GM11168 (cell line): ENCODE measurements around the gene CATSPER1.
"Not testable (repeated sequence)": the region's sequence is repeated elsewhere in the genome, so short reads cannot be mapped to it uniquely, and the experiment has no call there.

ENCODE experiments used
- in situ Hi-C: fragments of 300-500 bp; cut with MboI; formaldehyde crosslinking; loops from one replicate; pipeline ENCODE4 v1.12.0; 2022; ENCODE audit warnings: low sequenced_read_pairs; ENCODE audit not compliant: unreplicated experiment

Gene CATSPER1

DNA sequence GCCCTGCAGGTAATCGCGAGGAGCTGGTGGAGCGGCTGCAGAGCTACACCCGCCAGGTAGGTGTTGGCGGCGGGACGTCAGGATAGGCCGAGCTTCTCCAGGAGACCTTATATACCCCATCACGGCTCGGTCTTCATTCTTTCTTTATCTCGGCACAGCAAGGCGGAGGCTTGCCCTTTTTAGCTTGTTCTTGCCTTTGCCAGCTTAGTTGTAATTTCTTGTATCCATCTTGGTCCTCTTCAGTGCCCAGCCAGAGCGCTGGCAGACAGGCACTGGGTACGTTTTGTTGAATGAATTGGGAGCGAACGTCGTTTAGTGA, 26.3 kb upstream of the CATSPER1 start:
- in situ Hi-C loops: no loop called here

DNA sequence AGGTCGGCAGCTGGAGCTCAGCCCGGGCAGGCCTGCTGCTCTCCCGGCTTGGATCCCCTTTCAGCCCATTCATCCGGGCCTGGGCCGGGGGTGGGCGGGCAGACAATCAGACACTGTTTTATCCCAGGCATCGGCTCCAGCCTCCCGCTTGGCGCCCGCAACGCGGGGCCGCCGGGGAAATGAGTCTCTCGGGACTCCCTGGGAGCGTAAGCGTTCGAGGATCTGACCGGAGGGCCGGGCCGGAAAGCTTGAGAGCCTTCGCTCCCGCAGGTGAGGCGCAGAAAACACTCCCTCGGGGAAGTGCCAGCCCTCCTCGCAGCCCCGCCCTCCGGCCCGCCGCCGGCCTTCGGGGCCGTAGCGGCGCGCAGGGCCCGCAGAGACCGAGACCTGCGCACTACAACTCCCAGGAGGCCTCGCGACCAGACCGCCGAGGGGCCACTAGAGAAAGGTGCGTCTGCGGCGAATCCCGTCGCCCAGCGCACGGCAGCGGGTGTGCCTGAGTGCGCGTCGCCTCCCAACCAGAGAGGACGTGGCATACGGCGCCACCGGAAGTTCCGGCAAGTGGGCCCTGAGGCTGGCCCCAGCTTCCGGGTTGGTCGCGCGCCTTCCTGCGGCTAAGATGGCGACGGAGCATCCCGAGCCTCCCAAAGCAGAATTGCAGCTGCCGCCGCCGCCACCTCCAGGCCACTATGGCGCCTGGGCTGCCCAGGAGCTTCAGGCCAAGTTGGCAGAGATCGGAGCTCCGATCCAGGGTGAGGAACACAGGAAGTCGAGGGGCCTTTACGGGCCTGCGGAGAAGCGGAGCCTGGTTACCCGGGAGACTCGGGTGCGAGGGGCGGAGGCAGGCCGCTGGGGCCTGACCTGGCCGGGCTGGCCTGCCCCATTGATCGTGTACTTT, 25.7 kb upstream of the CATSPER1 start, which contains the start of gene SF3B2:
Gene SF3B2 (plus strand): TSS at position 599 of the 898 bp plus-strand sequence. CDS start 21 bp downstream, at position 620.
- in situ Hi-C loops: no loop called here

DNA sequence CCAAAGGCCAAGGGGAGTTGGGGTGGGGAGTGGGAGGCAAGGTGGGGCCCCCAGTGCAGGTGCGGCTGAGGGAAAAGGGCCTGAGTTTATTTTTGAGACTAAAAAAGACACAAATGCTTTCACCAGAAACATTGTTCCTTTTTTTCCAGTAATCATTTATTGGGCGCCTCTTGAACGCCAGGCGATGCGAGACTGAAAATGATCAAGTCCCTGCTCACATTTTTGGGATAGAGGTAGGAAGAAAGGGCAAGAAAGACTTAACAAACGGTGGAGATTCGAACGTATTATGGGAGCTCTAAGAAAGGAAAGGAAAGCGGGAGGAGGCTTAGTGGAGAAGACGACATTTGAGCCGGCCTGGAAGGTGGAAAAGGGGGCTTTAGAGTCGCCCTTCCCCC, 25.1 kb upstream of the CATSPER1 start:
- in situ Hi-C loops: no loop called here

DNA sequence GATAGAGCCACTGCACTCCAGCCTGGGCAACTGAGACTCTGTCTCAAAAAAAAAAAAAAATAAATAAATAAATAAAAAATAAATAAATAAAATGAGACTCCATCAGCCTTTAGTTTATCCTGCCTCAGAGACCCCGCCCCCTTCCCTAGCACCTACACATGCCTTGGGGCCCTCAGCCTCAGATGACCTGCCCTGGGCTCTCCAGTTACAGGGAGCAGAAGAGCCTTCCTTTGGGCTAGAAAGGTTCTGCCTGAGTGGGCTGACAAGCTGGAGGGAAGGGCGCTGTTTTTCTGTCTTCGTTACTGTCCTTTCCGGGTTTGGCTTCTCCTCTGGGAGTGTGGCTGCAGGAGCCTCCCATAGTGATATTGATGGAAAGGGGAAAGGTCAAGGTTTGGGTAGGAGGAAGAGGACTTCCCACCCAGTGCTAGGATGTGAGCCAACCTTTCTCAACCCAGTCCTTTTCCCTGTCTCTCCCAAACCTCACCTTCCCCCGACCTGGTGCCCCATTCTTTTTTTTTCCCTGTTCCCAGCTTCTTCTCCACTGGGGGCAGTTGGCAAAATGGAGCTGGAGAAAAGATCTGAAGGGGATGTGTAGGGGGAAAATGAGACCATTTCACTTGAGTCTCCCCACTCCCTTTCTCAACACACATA, 24.4 kb upstream of the CATSPER1 start:
- in situ Hi-C loops: no loop called here

DNA sequence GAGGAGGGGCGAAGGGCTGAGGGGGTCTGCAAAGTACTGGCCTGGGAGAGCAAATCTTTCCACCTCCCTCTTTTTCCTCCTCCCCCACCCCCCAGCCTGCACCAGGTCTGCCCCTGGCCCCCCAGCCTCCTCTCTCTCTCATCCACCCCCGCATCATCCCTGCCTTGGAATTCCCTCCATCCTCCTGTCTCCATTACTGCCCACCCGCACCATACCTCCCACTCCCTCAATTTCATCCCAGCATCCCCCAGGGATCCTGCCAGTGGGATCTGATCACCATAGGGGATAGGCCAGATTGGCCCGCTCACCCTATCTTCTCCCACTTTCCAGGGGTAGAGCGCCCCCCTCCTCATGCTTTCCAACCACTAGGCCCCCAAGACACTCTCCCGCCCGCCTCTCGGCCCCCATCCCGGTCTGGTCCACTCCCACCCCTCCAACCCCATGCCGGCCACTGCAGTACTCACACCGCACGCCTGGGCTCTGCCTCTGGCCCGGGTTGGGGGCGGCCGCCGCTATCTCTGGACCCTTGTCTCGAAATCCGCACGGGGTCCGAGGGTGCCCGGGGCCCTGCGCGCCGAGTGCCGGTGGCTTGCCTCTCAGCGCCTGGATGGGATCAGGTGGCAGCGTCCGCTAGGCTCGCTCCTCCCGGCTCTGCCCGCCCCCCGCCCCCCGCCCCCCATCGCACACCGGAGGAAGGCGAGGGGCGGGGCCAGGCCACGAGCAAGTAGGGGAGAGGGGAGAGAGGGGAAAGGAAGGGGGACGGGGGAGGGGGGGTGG, 22.5 kb upstream of the CATSPER1 start, which contains the start of gene GAL3ST3:
Gene GAL3ST3 (minus strand): TSS at position 615 of the 777 bp plus-strand sequence. CDS start 3,746 bp downstream, outside the sequence.
- in situ Hi-C loops: no loop called here

DNA sequence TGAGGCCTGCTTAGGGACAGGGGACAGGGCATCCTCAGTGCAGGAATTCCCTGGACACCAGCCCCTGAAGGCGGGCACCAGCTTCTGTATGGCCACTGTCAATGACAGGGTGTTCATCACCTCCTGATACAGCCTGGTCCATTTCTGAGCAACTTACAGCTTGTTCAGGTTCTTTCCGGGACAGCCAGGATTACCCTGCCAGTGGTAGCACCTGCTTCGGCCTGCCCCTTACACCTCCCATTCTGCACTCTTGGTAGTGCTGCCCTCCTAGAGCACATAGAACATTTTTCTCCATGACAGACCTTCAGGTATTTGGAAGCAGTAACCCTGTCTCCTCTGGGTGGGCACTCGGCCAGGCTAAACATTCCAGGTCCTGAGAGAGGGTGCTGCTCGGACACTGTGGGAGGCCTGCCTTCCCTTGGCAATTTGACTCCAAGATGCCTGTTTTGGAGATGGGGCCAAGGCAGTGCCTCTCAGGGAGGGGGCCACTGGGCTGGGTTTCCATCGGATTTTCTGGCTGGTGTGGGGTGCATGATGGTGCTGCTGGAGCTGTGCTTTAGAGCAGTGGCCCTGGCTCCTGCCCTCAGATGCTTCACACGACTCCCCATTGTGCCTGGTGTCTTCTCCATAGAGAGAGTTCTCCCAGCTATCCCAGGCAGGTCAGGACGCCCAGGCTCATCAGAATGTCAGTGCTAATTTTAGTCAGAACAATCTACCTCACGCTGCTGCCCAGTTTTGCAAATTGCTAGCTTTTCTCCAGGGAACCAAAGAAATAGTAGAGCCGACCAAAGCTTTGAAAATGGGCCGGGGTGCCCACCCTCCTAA, 21.5 kb upstream of the CATSPER1 start:
- in situ Hi-C loops: no loop called here

DNA sequence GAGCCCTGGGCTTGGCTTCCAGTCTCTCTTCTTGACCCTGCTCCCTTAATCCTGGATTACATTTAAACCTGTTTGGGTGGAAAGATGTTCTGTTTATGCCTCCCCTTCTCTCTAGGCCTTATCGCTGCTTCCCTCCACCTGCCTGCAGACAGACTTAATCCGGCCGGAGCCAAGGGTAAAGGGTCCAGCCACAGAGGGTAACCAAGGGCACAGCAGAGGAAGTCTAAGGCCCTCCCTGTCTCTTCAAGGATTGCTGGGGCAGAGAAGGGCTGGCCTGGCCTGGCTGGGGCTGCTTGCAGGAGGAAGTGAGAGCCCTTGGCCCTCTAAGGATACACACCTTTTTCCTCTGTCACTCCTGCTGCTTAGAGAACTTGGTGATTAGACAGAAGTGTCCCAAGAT, 20.6 kb upstream of the CATSPER1 start:
- in situ Hi-C loops: no loop called here

DNA sequence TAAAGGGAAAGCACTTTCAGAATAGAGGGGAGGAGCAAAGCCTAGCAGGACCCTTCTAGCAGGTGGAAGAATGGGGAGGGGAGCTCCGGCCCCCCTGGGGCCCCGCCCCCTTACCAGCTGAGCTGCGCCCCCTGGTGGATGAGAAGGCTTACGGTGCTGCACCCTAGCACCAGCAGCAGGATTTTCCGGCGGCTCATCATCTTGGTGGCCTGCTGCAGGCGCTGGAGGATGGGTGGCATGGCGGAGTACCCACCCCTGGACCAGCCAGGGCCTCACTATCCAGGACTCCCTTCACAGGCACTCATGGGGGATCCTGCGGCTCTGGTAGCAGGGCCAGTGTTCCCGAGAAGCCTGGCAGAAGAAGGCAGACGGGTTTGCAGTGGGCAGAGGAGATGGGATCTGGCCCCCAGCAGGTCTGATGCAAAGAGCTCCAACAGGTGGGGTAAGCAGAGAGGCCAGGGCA, 18.9 kb upstream of the CATSPER1 start:
- in situ Hi-C loops: no loop called here

DNA sequence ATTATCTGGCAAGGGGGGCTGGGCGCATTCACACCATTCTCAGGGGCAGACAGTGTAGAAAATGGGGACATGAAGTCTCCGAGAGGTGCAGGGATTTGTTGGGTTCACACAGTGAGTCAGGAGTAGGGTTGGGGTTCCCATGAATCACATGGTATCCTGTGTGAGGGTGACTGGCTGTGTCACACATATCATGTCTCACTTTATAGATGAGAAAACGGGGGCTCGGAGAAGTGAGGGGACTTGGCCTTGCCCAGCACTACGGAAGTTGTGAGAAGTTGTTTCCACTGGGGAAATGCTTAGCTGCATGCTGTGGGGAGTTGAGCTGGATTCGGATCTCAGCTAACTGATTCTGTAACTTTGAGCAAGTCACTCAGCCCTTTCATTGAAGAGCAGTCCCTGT, 18.5 kb upstream of the CATSPER1 start:
- in situ Hi-C loops: no loop called here

DNA sequence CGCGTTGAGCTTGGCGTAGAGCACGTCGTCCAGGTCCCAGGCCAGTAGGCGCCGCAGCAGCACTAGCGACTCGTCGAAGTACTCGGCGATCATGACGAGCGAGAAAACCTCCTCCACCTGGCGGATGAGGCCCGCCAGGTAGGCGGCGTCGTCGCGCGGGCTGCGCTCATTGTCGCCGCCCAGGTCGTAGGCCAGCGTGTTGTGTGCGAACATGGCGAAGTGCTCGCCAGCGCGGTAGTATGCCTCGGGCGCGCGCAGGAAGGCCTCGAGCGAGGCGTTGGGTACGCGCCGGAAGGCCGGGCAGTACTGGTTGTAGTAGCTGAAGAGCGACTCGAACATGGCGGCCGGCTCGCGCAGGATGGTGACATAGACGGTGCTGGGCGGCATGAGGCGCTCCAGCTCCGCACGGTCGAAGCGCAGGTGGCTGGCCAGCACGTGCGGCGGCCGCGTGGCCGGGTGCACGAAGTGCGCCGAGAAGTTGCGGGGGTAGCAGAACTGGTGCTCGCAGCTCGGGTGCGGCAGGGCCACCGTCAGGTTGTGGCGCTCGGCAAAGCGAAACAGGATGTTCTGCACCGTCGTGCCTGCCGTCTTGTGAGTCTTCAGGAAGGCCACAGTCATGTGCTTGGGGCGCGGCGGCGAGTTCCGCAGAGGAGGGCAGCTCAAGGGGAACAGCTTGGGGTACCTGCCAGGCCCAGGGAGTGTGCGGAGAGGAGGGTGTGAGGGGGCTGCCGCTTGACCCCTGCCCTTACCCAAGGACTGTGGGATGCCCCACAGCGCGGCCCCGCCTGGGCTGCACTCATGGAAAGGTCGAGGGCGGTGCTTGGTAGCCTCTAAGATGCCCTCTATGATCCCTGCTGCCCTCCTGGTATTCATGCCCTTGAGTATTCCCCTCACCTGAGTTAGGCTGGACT, 17.0 kb upstream of the CATSPER1 start:
- in situ Hi-C loops: no loop called here

DNA sequence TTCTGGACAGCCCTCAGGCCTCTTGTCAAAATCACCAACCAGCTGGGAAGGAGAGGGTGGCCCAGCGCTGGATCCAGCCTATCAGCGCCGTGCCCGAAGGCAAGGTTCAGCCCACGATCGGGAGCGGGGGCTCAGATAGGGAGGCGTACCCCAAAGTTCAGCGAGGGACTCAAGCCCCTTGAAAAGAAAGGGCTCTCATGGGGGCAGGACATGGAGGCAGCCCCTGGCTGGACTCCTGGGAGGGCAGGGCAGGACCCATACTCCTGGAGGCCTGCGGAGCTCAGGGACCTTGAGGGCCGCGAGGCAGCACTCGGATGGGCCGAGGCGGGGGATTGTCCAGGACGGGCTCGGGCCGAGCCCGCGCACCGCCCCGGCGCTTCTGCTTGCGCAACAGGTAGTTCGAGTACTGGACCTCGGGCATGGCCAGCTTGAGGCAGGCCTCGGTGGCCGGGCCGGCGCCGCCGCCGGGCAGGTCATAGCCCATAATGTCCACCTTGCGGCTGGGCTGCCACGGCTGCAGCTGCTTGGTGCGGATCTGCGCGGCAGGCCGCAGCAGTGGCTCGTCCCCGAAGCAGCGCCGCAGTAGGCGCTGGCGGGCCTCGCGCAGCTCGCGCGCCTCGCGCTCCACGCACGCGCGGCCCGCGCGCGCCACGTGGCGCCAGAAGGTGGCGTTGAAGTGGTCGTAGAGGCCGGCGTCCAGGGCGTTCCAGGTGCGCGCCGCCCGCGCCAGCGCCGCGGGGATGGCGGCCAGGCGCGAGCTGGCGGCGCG, 16.1 kb upstream of the CATSPER1 start:
- in situ Hi-C loops: no loop called here

DNA sequence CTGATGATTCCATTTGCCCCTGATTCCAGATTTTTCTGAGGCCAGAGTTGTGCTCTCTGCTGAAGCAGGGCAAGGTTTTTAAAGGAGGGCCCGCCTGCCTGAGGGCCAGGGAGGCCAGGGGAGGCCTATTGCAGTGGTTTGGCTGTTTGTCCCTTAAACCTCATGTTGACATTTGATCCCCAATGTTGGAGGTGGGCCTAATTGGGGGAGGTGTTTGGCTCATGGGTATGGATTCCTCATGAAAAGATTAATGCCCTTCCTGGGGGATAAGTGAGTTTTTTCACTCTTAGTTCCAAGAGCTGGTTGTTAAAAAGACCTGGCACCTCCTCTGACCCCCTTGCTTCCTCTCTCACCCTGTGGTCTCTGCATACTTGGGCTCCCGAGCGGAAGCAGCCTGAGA, 13.5 kb upstream of the CATSPER1 start:
- in situ Hi-C loops: no loop called here

DNA sequence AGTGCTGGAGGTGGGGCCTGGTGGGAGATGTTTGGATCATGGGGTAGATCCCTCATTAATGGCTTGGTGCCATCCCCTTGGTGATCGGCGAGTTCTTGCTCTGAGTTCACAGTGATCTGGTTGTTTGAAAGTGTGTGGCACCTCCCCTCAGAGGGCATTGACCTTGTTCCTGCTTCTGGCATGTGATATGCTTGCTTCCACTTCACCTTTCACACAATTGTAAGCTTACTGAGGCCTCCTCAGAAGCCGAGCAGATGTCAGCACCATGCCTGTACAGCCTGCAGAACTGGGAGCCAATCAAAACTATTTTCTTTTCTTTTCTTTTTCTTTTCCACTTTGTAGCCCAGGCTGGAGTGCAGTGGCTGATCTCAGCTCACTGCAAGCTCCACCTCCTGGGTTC, 11.0 kb upstream of the CATSPER1 start:
- in situ Hi-C loops: no loop called here

DNA sequence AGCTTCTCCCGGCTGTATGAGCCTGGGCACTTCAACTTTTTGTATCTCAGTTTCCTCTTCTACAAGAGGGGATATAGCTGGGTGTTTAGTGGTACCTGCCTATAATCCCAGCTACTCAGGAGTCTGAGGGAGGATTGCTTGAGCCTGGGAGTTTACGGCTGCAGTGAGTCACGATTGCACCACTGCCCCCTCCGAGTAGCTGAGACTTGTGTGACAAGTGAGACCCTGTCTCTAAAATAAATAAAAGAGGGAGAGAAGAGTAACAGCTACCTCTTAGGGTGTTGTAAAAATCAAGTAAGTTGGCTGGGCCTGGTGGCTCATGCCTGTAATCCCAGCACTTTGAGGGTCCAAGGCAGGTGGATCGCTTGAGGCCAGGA, 10.0 kb upstream of the CATSPER1 start:
- in situ Hi-C loops: no loop called here

DNA sequence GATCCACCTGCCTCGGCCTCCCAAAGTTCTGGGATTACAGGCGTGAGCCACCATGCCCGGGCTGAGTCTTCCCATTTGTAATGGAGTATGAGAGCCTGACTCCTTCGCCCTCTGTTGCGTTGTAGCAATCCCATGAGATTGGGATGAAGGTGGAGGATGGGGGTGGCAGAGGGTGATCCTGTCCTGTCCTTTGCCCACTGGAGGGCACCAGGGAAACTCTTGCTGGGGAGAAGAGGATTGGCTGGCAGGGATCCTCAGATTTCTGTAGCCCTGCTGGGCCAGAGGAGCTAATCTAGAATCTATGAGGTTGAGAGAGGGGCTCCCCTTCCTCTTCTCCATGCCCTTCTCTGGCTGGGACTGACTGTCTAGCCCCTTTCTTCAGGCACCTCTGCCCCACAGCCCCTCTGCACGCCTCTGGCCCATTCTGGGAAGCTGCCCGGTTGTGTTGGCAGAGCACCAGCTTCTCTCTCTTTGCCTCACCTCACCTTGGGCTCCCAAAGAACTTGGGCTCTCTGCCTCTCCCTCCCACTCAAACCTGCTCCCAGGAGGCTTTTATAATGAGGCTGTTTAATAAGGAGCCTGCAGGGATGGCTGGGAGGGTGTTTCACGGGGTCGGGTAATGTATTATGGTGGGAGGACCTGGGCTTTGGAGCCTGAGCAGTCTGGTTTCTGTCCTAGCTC, 9.5 kb upstream of the CATSPER1 start:
- in situ Hi-C loops: no loop called here

DNA sequence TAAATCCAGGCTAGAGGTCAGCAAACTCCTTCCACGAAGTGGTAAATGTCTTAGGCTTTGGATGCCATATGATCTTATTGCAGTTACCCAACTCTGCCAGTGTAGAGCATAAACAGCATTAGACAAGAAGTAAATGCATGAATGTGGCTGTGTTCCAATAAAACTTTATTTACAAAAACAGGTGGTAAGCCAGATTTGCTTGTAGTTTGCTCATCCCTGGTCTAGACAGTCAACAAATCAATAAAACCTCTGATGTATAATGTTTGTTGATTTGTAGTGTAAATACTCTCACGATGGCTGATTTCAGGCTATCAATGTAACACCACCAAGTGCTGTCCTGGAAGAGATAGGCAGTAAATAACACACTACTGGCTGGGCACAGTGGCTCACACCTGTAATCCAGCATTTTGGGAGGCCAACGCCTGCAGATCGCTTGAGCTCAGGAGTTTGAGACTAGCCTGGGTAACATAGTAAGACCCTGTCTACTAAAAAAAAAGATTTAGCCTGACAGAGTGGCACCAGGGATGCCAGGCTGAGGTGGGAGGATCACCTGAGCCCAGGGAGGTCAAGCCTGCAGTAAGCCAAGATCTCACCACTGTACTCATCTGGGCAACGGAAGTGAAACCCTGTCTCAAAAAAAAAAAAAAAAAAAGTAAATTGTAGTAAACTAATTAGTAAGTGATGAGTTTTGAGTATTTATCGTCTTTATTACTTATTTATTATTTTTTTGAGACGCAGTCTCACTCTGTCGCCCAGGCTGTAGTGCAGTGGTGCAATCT, 6.9 kb upstream of the CATSPER1 start:
- in situ Hi-C loops: no loop called here

DNA sequence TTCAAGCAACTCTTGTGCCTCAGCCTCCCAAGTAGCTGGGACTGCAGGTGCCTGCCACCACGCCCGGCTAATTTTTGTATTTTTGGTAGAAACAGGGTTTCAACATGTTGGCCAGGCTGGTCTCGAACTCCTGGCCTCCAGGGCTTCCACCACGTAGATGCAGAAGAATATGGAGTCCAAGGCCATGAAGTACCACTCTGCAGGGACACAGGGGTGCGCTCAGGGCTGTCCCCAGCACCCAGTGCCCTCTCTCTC, 3.2 kb downstream of the CATSPER1 start:
- in situ Hi-C loops: not testable (repeated sequence)
